NCI-H2196 (cell line): ENCODE results near the gene MAPKAPK3.

Source experiments
- DNase-seq: peaks from one replicate; lab custom pipeline; 2025; ENCODE audit not compliant: unreplicated experiment; lab: John Stamatoyannopoulos, UW

Gene MAPKAPK3

DNA sequence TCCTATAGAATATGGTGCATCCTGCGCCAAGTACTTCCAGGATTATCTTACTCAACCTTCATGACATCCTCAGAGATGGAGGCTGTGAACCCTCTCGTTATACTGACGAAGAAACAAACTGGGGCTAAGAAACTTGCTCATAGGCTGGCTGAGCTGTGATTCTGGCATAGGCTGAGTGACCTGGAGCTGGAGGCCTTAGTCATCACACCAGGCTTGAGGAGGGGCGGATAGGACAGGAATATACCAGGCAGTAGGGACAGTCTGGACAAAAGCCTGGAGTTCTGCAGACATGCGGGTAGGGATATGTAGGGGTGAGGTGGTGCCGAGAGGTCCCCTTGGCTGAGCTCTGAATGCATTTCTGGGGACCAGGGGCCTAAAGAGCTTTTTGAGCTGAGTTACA is 29.6 kb upstream of the MAPKAPK3 start:
- no peak for DNase-seq

DNA sequence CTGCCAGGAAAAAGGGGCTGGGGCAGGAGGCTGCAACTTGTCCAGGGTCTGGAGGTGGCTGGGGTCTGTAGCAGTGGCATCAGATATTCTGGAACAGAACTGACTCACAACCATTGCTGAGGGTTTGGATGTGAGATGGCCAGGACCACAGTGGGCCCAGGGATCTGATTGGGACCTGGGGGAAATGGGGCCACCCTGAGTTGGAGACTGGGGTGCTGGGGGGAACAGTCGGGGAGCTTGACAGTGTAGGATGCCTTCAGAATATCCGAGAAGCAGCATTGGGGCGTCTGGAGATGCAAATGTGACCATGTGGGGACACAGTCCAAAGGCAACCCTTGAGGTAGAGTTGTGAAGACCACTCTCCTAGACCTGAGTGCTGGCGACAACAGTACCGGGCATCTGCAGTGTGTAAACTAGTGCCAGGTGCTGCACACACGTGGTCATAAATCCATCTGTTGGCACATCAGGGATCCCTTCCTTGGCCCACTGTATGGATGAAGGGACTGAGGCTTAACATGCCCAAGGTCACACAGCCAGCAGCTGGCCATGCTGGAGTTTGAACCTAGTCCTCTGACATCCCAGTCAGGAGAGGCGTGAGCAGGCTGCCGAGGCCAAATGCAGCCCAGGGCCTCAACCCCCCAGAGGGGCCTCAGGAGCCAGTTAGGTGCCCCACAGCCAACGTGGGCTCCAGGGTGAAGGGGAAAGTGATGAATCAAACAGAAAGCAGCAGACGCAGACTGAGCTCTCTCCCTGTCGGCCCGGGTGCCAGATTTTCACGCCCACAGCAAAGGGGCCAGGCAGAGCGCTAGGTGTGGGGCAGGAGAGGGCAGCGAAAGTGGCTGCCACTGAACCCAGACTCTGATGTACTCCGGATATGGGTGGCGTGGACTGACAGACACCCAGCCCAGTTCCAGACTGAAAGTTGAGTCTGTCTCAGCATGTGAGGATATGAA is 28.9 kb upstream of the MAPKAPK3 start:
- no peak for DNase-seq

DNA sequence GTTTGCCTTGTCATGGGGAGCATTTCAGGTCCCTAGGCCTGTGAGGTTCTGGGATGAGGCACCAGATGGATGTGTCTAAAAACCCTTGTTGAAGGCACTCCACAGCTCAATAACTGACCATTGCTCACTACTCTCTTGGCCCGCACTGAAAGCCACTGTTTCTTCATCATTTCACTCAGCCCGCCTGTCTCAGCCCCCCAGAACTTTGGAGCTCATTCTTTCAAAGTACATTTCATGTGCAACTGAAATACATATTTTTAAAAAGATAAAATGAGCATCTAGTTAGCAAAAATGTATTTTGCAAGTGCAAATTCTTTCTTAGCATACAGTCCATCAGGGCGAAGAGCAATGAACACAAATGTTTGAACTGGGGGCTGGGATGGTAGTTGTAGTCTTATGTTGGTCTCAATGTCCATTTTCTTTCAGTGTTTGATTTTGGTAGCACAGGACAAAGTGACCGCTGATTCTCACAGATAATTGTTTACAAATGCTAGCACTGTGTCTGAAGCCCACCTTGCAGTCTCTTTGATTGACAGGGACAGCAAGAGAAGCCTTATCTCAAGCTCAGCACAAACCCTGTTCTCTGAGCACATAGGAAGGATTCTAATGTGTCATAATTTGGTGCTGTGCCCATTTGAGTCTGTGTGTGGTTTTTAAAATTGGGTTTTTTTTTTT is 28.1 kb upstream of the MAPKAPK3 start:
- no peak for DNase-seq

DNA sequence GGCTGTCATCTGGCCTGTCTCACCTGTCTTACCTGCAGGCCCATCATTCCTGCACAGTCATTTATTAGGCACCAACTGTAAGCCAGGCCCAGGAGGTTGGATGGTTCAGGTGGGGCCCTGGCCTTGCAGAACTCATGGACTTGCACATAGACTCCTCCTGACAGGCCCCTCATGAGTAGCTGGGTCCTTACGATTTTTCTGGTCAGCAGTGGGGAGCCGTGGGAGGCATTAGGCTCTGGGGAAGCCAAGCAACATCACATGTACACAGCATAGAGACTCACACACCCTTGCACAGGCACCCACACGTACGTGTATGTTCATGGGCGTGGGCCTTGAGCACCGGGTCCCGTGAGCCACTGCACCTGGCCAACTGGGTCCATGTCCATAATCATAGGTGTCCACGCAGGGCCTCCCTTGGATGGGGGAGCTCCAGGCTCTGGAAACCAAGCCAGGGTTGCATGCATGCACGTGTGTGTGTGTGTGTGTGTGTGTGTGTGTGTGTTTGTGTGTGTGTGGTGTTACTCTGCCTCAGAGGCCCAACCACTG is 25.7 kb upstream of the MAPKAPK3 start:
- DNase-seq, result no peak

DNA sequence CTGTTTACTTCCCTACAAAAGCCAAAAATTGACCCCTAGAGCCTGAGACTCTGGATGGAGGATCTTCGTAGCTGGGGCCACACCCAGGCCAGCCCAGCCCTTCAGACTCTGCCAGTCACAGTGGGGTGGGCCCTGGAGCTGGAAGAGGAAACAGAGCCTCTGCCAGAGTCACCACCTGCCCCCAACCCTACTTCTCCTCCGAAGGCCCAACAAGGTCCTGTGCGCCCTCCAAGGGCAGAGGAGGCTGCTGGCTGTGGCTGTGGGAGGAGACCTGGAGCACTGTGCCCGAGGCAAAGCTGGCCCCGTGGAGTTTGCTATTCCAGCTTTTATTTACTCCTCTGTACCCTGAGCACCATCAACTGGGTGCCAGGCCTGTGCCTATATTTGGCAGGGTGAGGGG is 24.4 kb upstream of the MAPKAPK3 start:
- DNase-seq, result no peak

DNA sequence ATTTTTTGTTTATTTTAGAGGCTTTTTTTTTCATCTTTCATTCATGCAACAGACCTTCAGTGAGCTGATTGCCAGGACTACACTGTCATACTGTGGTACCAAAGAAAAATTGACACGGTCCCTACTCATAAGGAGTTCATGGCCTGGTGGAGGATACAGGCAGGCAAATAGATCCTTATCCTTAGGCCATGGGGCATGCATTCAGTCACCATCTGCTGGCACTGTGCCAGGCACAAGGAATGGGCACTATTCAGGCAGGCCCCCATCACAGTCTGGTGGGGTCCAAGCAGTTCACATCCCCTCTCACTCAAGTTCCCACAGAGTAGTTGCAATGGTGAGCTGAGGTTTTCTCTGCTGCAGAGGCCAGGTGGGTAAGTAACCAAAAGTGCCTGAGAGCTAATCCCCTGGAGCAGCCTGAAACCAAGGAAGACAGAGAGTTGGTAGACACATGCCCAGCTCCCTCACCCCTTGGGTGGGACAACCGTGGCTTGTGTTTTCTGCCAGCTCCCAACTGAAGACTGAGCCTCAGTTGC is 22.6 kb upstream of the MAPKAPK3 start:
- DNase-seq, result no peak

DNA sequence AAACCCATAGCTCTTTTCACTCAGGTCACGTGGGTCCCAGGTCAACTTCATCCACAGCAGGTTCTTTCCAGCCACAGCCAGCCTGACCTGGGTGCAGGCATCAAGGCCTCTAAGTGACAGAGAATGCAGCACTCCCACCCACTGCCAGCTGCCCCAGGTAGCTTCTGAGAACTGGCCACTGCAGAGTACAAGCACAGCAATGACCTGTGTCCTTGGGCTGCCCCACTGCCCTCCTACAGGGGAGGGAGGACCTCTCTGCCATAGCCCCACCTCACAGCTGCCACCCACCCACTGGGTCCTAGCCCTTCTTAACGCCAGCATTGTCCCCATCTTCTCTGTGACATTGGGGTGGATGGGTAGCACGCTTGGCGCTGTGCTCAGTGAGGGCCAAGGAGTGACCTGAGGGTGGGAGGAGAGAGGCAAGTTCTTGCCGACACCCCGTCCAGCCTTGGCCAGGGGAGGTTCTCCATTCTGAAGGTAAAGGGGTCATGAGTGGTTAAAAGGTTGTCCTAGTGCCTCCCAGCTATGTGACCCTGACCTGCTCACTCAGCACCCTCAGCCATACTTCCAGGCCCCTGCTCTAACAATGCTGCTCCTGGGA is 17.7 kb upstream of the MAPKAPK3 start:
- DNase-seq, result no peak

DNA sequence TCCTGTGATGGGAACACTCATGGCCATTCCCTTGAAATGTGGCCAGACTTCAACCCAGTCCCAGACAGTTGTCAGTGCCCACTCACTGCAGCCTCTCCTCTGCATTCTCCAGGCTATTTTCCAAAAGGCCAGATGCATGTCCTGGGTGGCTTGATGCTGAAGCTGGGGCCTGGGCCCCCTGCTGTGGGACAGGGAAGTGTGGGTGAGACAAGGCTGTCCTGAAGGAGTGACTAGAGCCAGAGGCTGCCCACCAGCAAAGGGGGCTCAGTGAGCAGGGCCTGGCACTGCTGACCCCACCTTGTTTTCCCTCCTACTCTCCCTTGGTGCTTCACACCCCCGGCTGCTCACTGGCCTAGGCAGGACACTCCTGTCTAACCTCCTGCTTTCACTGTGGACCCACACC is 17.2 kb upstream of the MAPKAPK3 start:
- no peak for DNase-seq

DNA sequence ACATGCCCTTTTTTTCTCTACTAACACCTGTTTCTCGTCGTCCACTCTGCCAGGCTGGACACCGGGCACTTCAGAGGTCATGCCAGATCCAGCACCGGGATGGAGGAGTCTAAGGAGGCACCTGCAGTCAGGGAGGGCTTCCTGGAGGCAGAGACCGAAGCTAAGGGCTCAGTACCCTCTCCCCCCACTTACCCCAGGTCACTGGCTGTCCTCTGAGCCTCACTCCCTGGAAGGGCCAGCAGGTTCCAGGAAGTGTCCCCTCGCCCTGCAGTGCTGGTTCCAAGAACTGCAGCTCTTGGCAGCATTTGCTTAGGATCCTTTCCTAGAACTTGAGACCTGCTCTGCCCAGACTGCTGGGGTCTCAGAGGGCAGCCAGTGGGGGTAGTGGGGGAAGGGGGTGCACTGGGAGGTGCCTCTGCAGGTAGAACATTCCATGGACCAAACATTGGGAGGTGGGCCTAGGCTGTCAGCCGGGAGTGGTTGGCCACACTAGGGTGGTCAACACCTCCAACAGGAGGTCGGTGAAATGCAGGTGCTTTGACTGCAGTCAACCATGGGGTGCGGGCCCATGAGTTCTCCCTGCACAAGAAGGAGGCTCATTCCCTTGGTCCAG is 16.7 kb upstream of the MAPKAPK3 start:
- no peak for DNase-seq

DNA sequence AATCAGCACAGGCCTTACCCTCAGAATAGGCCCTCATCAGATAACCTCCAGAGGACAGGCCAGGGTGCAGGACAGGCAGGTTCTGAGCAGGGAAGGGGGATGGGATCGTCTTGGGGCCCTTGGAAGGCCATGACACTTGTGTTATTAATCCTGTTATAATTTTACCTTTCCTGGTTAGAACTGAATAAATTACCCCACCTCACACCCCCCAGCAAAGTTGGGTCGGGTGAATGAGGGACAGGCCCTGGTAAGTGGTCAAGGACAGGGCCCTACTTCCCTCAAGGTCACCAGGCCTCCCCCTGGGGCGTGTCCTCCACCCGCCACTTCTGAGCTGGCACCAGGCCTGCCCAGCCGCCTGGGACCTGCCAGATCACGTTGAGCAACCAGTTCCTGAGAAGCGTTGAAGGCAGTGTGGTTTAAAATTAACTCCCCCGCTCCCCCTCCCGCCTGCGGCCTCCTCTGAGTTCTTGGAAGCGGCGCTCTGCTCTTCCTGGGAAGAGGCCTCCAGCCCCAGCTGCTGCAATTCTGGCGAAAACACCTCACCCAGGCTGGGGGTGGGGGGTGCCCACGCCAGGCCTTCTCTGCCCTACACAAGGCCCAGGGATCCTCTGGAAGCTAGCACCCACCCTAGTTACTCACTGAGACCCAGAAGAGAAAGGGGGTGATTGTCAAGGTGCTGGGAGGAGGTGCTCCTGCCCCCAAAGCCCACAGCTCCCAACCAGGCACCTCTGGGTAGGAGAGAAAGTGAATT is 15.9 kb upstream of the MAPKAPK3 start:
- DNase-seq, result peak; percentile 74

DNA sequence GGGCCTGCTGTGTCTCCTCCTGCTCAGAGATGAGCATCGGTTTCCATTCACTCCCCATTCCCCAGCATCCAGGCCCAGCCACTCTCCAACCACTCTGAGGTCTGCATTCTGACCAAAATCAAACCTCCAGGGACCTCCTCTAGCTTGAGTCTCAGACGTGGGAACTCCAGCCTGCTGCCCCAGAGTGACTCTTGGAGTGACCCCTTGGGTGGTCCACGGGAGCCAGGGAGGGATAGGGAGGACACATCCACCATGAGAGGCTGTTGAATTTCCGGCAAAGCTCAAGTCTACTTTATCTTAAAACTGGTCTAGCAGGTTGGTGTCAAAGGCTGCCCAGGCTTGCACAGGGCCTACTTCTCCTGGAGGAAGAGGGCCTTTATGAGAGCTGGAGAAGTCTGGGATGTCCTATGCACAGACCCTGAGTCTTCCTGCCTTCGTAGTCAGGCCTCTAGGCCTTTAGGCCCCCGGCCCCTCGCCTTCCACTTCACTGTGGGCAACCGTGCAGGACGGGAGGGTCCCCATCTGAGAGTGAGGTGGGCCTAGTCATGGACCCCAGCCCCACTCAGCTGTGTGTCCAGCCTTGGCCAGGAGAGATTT is 14.3 kb upstream of the MAPKAPK3 start:
- no peak for DNase-seq

DNA sequence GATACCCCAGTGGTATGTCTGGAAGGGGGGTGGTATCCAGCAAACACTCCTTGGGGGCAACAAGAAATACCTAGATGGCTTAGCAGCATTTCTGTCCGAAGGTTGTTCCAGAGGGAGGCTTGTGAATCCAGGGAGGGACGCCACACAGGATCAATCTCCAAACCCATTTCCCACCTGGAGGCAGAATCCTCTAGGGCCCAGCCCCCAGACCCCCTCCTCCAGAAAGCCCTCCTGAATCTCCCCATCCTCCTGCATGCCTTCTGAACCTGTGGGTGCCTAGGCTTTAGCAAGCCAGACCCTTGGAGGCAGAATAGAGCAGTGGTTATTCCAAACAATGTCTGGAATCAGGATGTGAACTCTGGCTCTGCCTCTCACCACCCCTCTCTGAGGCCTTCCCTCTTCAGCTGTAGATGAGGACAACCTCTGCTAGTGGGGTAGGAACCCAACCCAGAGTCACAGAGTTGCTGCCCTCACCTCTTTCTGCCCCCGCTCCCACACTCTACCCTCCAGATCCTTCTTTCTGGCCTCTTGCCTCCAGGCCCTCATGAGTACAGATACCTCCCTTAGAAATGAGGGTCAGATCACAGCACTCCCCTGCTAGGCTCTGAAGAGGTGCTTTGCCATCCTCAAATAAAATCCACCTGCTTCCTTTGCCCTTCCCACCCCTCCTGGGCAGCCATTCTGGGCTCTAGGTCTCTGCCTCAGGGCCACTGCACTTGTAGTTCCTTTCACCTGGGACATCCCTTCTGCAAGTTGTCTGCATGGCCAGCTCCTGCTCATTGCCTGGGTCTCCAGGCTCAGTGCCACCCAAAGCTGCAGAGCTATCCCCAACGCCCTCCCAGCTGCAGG is 13.5 kb upstream of the MAPKAPK3 start:
- no peak for DNase-seq

DNA sequence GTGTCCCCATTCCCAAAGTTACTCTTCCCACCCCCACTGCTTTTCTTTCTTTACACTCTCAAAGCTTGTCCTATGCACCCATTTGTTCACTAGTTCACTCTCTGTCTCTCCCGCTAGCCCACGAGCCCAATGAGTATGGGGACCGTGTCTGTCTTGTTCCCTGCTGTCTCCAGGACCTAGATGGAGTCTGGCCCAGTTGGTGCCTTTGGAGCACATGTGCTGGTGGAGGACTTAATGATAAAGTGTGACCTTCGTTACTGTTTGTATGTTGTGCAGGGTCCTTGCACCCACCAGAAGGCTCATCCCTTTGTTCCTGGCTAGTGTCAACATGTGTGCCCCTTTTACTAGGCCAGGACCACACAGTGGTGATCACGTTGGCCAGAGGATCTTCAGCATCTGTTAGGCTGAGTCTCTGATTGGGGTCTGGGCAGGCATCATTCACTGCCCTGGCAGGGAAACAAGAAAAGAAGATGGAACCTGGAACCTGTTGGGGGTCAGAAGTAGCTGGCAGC is 12.8 kb upstream of the MAPKAPK3 start:
- DNase-seq, result no peak

DNA sequence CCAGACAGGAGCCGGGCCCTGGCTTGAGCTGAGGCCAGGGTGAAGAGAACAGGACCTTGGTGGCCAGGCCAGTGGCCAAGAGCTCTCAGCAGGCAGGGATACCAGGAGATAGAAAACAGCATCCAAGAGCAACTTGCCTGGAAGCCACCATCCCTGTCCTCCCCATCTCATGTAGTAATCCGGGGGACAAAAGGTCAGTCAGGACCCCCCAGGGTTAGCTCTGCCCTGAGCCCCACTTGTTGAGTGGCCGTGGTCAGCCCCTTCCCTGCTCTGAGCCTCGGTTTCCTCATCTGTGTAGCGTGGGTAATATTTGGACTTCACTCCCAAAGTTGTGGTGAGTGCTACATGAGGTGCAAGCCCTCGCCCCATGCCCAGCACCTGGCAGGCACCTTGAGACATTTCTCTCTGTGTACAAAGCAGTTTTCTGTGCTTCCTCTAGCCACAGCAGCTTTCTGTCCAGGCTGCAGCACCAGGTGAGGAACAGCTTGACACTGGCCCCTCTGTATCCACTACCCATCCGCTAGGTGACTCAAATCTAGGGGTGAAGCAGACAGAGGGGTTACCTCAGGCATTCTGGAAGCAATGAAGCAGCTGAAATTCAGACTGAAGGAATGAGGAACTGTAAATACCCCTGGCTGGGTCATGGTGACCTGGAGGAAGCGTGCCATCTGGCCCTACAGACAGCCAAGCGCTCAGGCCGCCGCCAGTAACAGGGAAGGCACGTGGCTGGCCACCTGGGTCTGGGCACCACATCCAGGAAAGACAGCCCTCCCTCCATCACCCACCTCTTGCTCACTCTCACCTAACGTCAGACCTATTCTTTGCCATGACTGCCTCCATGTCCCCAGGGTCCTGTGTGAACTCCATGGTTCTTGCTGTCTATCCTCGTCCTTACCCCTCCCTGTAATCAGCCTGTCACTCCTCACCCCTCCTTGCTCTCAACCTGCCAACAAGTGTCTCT is 12.0 kb upstream of the MAPKAPK3 start:
- no peak for DNase-seq

DNA sequence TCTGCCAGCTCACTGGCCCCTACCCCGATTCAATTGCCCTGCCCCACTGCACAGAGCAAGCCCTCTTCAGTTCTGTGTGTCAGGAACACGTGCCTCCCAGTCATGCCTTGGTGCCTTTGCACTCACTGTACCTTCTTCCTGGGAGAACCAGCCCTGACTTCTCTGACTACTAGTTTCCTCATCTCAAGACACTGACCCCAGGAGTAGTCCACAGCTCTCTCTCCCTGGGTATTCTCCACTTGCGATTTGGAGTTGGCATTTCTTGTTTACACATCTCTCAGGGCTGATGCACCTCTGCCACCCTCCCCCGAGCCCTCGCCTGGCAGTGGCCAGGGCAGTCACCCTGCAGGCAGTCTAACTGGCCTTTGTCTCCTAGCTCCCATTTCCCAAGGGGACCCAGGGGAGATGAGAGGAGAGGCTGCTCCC is 11.0 kb upstream of the MAPKAPK3 start:
- no peak for DNase-seq

DNA sequence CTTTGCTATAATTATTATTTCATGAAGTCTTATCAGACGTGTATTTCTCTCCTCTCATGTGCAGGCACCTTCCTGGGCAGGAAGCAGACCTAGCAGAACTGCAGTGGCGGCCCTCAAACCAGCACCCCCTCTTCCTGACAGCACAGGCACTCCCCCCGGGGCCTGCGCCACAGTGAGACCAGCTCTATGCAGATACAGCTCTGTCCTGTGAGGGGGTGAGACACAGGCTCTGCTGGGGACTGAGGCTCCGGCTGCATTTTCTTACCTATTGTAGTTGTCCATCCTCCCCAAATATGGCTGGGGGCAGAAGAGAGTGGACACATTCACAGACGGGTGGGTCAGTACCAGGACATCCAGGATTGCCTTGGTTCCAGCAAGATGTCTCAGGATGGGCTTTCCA is 10.4 kb upstream of the MAPKAPK3 start:
- no peak for DNase-seq

DNA sequence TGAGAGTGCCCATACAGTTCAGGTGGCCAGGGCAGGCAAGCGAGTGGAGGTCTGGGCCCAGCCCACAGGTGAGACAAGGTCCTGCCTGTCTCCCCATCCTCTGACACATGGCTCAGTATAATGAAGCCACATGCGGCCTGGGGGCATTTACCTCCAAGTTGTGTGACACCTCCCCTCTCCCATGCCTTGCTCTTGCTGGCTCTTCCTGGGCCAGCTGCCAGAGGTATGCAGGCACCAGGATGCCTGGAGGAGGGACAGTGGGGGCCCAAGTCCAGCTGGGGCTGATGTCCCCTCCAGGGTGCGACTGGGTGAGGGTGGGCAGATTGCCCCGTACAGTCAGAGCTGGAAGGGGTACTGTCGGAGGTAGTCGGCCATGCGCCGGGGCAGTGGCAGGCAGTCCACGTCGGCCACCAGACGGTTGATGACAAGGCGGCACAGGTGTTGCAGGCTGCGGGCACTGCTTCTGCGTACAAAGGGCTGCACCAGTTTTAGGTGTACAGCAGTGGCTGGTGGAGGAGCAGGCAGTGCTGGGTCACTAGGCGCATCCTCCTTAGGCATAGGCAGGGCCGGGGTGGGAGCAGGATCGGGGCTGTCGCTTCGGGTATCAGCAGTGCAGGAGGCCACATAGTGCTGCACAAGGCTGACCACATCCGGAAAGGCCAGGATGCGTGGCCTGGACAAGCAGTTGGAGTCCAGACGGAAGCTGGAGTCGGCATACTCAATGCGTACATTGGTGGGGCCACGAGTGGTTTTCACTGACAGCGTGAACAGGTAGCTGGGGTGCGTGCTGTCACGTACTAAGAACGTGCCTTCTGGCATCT is 9.5 kb upstream of the MAPKAPK3 start:
- DNase-seq, result no peak
